Osteoblast (primary cell): ENCODE measurements around the gene RAD51B. TPM values are rescaled to one million over a fixed set of nuclear protein-coding genes. Genes with fewer than 3 reads are reported as not detected.

ENCODE experiments used
- DNase-seq: peaks from one replicate; pipeline ENCODE4 v3.0.0; 2011; ENCODE audit warnings: low spot score, mixed read lengths; ENCODE audit not compliant: insufficient read length; ENCODE audit errors: missing footprints
- H2AFZ ChIP-seq: 2 replicates; pipeline ENCODE4 v1.6.0; 2011; ENCODE audit warnings: mild to moderate bottlenecking, low read length
- H3K27ac ChIP-seq: 2 replicates; pipeline ENCODE4 v1.5.1; 2011; ENCODE audit warnings: mild to moderate bottlenecking, low read depth, low read length, moderate library complexity
- H3K27me3 ChIP-seq: 2 replicates; pipeline ENCODE4 v1.6.0; 2012; ENCODE audit warnings: mild to moderate bottlenecking, control low read depth, inconsistent platforms, low read length, moderate library complexity; ENCODE audit not compliant: insufficient read depth
- H3K36me3 ChIP-seq: 2 replicates; pipeline ENCODE4 v1.5.1; 2011; ENCODE audit warnings: mild to moderate bottlenecking, low read length, control low read depth, moderate library complexity; ENCODE audit not compliant: insufficient read depth
- H3K4me1 ChIP-seq: 2 replicates; pipeline ENCODE4 v1.5.1; 2011; ENCODE audit warnings: mild to moderate bottlenecking, low read length, control low read depth, moderate library complexity; ENCODE audit not compliant: insufficient read depth
- H3K4me2 ChIP-seq: 2 replicates; pipeline ENCODE4 v1.6.0; 2011; ENCODE audit warnings: mild to moderate bottlenecking, low read length; ENCODE audit not compliant: insufficient read depth
- H3K4me3 ChIP-seq: fragments of 200-600 bp; sonication (generic); 3 replicates; pipeline ENCODE4 v1.5.1; 2012; ENCODE audit warnings: mild to moderate bottlenecking, low read length, inconsistent platforms; ENCODE audit not compliant: insufficient read depth
- H3K79me2 ChIP-seq: 2 replicates; pipeline ENCODE4 v1.6.0; 2012; ENCODE audit warnings: mild to moderate bottlenecking, low read length, control low read depth, inconsistent platforms; ENCODE audit not compliant: insufficient read depth
- H3K9me3 ChIP-seq: 2 replicates; pipeline ENCODE4 v1.5.1; 2011; ENCODE audit warnings: low read depth, low read length, control low read depth
- H4K20me1 ChIP-seq: 2 replicates; pipeline ENCODE4 v1.6.0; 2012; ENCODE audit warnings: mild to moderate bottlenecking, low read length, control low read depth; ENCODE audit not compliant: insufficient read depth
- total RNA-seq: library from RNA; depleted of rRNA; stranded (reverse); fragments of >200 nt; gene quantifications from 2 replicates; pipeline ENCODE4 v1.2.3, GENCODE V29; 2012
- TF ChIP-seq, protein P1 (sequence below): IDR thresholded peaks from 2 replicates; pipeline ENCODE4 v1.5.1; 2011; ENCODE audit warnings: mild to moderate bottlenecking, low read depth, low read length, moderate library complexity; ENCODE audit errors: extremely low read depth

RAD51B gene
- total RNA-seq, 1 donor: 13.8 TPM

DNA sequence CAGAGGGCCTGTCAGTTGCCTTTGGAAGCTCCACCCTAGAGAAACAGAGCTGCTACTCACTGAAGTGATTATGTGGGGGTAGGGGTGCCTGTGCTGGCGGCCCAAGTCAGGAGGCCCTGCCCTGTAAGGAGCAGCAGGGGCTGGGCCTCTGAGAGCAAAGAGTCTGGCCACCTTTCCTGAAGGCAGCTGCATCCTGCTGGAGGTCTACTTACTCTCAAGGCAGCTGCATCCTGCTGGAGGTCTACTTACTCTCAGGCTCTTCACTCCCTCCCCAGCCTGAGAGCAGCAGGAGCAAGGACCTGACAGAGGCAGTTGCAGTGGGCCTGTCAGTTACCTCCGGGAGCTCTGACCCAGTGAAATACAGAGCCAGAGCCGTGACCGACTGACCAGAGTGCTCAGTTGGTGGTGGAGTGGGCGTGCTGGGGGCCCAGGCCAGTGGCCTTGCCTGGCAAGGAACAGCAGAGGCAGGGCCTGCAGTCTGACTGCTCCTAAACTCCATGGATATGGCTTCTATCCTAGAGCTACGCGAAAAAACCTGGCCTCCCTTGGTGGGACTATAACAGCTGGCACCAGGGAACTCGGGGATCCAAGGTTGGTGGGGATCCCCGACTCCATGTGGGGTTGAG lies 32.3 kb downstream of the RAD51B start:
- no peaks in the 10 kb centered on the region for H3K79me2 ChIP-seq
- H2AFZ ChIP-seq: no peak overlapping the region
- H3K9me3 ChIP-seq: no peaks in the 10 kb centered on the region
- no peak overlapping the region for H3K27ac ChIP-seq
- no peaks in the 10 kb centered on the region for H3K36me3 ChIP-seq
- no peak for DNase-seq
- no peaks in the 10 kb centered on the region for H4K20me1 ChIP-seq
- H3K4me3 ChIP-seq: no peak overlapping the region
- TF ChIP-seq, protein P1, sequence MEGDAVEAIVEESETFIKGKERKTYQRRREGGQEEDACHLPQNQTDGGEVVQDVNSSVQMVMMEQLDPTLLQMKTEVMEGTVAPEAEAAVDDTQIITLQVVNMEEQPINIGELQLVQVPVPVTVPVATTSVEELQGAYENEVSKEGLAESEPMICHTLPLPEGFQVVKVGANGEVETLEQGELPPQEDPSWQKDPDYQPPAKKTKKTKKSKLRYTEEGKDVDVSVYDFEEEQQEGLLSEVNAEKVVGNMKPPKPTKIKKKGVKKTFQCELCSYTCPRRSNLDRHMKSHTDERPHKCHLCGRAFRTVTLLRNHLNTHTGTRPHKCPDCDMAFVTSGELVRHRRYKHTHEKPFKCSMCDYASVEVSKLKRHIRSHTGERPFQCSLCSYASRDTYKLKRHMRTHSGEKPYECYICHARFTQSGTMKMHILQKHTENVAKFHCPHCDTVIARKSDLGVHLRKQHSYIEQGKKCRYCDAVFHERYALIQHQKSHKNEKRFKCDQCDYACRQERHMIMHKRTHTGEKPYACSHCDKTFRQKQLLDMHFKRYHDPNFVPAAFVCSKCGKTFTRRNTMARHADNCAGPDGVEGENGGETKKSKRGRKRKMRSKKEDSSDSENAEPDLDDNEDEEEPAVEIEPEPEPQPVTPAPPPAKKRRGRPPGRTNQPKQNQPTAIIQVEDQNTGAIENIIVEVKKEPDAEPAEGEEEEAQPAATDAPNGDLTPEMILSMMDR: no peak
- H3K27me3 ChIP-seq: no peaks in the 10 kb centered on the region
- H3K4me2 ChIP-seq: no peak overlapping the region
- no peaks in the 10 kb centered on the region for H3K4me1 ChIP-seq

DNA sequence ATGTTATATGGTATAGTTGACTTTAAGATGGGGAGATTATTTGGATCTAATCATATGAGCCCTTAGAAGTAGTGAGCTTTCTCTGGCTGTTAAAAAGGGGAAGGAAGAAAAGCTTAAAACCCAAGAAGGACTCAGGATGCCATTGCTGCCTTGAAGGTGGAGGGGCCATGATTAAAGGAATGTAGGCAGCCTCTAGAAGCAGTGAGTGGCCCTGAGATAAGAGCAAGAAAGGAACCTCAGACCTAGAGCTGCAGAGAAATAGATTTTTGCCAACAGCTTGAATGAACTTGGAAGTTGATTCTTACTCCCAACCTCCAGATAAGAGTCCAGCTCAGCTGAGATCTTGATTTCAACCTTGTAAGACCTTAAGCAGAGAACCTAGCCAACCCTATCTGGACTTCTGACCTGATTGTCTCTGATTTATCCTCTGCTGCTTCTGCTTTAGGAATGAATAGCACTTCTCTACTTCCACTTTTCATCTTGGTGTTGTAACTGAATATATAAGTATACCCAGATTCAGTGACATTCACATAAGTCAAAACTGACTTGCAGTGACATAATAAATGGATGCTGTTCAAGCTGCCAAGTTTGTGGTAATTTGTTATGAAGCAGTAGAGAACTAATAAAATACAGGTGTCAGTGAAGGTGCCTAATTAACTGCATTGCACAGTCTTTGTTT lies 33.5 kb downstream of the RAD51B start:
- H3K9me3 ChIP-seq: no peaks in the 10 kb centered on the region
- no peaks in the 10 kb centered on the region for H3K79me2 ChIP-seq
- no peaks in the 10 kb centered on the region for H4K20me1 ChIP-seq
- TF ChIP-seq, protein P1: no peak
- H2AFZ ChIP-seq: no peak overlapping the region
- H3K27ac ChIP-seq: no peak overlapping the region
- H3K36me3 ChIP-seq: no peaks in the 10 kb centered on the region
- DNase-seq: peak; percentile 59
- no peak overlapping the region for H3K4me2 ChIP-seq
- no peaks in the 10 kb centered on the region for H3K27me3 ChIP-seq
- H3K4me1 ChIP-seq: no peaks in the 10 kb centered on the region
- H3K4me3 ChIP-seq: no peak overlapping the region

DNA sequence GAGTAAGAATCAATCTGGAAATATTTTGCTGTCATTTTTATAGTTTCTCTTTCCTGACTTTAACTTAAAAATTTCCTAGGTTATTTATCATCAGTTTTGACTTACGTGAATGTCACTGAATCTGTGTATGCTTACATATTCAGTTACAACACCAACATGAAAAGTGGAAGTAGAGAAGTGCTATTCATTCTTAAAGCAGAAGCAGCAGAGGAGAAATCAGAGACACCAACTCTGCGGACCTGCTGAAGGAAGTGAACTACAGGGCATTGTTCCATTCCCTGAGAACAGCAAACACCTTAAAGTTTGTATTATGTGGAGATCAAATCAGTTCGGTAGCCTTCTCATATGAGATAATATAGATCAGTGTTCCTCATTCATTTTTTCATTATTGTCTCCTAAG lies 34.1 kb downstream of the RAD51B start:
- Histone ChIP-seq H2AFZ (no peak overlapping the region), H3K36me3 (no peaks in the 10 kb centered on the region), H3K79me2 (no peaks in the 10 kb centered on the region), H3K27ac (no peak overlapping the region), H3K4me2 (no peak overlapping the region), H3K4me3 (no peak overlapping the region), H3K9me3 (no peaks in the 10 kb centered on the region), H4K20me1 (no peaks in the 10 kb centered on the region), H3K27me3 (no peaks in the 10 kb centered on the region), H3K4me1 (no peaks in the 10 kb centered on the region)
- no peak for DNase-seq
- TF ChIP-seq, protein P1: no peak

DNA sequence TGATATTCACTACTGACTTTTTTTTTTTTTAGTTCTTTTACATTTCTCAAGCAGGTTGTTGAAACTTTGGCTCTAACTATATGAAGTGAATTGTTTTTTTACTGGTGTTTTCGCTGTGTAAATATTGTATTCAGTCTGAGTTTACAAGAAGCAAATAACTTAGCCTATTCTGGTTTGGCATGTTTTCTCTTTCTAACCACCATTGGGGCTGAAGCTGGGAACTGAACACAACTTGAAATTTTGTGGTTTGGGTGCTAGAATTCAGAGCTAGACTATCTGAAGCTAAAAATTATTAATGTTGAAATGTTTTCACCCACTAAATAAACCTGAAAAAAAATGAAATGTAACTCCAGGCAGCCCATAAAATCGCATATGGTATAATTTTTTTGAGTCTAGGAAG lies 37.2 kb downstream of the RAD51B start:
- DNase-seq: peak; percentile 31

More for the DNA sequence above, 37.2 kb downstream of the RAD51B start:
- no peaks in the 10 kb centered on the region for H3K27me3 ChIP-seq
- H3K79me2 ChIP-seq: no peaks in the 10 kb centered on the region
- H3K36me3 ChIP-seq: no peaks in the 10 kb centered on the region
- TF ChIP-seq, protein P1: no peak
- no peak overlapping the region for H3K4me2 ChIP-seq
- no peak overlapping the region for H3K27ac ChIP-seq
- H2AFZ ChIP-seq: no peak overlapping the region
- no peak overlapping the region for H3K4me3 ChIP-seq
- no peaks in the 10 kb centered on the region for H3K9me3 ChIP-seq
- H4K20me1 ChIP-seq: no peaks in the 10 kb centered on the region
- no peaks in the 10 kb centered on the region for H3K4me1 ChIP-seq
